ENCODE results near the gene TOR1AIP1. TPM values are rescaled to one million over a fixed set of nuclear protein-coding genes. Genes with fewer than 3 reads are reported as not detected.

Gene TOR1AIP1
- total RNA-seq, 1 donor, result 66.5 TPM

GRCh38 chr1:179951383-179952144 lies 69.5 kb downstream of the TOR1AIP1 start:
- no peak overlapping the region for H3K4me3 ChIP-seq (ENCODE audit: low read depth, low read length)
- TF ChIP-seq CTCF (IDR thresholded peaks at IDR 0.05; ENCODE audit: insufficient read depth, low read depth, low read length), result no peak
- DNase-seq (ENCODE audit: low read depth), result no peak

GRCh38 chr1:179952186-179952585 lies 70.1 kb downstream of the TOR1AIP1 start:
- no peak overlapping the region for H3K4me3 ChIP-seq (ENCODE audit: low read depth, low read length)
- DNase-seq (ENCODE audit: low read depth), result no peak
- TF ChIP-seq CTCF (IDR thresholded peaks at IDR 0.05; ENCODE audit: insufficient read depth, low read depth, low read length), result no peak

- peak overlapping the region; percentile 86 for H3K4me3 ChIP-seq (ENCODE audit: low read depth, low read length)
- peak; percentile 80 for DNase-seq (ENCODE audit: low read depth)
- no peak for TF ChIP-seq CTCF (IDR thresholded peaks at IDR 0.05; ENCODE audit: insufficient read depth, low read depth, low read length)
Observed at GRCh38 chr1:179953974-179954492, 71.9 kb downstream of the TOR1AIP1 start.

GRCh38 chr1:179954493-179955286 lies 72.6 kb downstream of the TOR1AIP1 start, which contains the start of gene CEP350:
CEP350 (plus strand) TSS chr1:179954810; CDS start chr1:179986182, 31,372 bp downstream.
- peak; percentile 100 for DNase-seq (ENCODE audit: low read depth)
- TF ChIP-seq CTCF (IDR thresholded peaks at IDR 0.05; ENCODE audit: insufficient read depth, low read depth, low read length), result no peak

GRCh38 chr1:179955287-179955680 lies 73.2 kb downstream of the TOR1AIP1 start:
- TF ChIP-seq CTCF (IDR thresholded peaks at IDR 0.05; ENCODE audit: insufficient read depth, low read depth, low read length), result no peak
- peak overlapping the region; percentile 86 for H3K4me3 ChIP-seq (ENCODE audit: low read depth, low read length)
- peak; percentile 29 for DNase-seq (ENCODE audit: low read depth)

More at GRCh38 chr1:179954493-179955286, 72.6 kb downstream of the TOR1AIP1 start, which contains the start of gene CEP350:
- H3K4me3 ChIP-seq (ENCODE audit: low read depth, low read length), result peak within 1 kb of the TSS; percentile 86

- peak overlapping the region; percentile 86 for H3K4me3 ChIP-seq (ENCODE audit: low read depth, low read length)
- no peak for TF ChIP-seq CTCF (IDR thresholded peaks at IDR 0.05; ENCODE audit: insufficient read depth, low read depth, low read length)
- DNase-seq (ENCODE audit: low read depth), result no peak
Observed at GRCh38 chr1:179955731-179956130, 73.6 kb downstream of the TOR1AIP1 start.
